HCT116 (cell line): Measurements from ENCODE around the gene SH3PXD2A.

ENCODE experiments used
- ATF3 ChIP-seq: IDR thresholded peaks from 2 replicates; pipeline ENCODE4 v1.6.1; 2012
- CTCF ChIP-seq, 3 experiments: fragments of 200-600 bp in 1 of 3; sonication (generic) in 1 of 3; IDR thresholded peaks in 2 of 3; conservative IDR thresholded peaks in 1 of 3; 2 replicates each; pipeline ENCODE4 v1.5.1; 2012 to 2017; ENCODE audit warnings: low read depth in 2 of 3, low read length in 2 of 3, antibody characterized with exemption in 1 of 3, borderline replicate concordance in 1 of 3, control low read depth in 1 of 3, mild to moderate bottlenecking in 1 of 3, mixed read lengths in 1 of 3, mixed run types in 1 of 3, moderate library complexity in 1 of 3; ENCODE audit not compliant: insufficient read depth in 1 of 3
- EZH2 ChIP-seq: fragments of 200-600 bp; sonication (generic); IDR thresholded peaks from 2 replicates; pipeline ENCODE4 v1.6.1; 2017; ENCODE audit warnings: antibody characterized with exemption, mixed run types
- EZH2phosphoT487 ChIP-seq: fragments of 200-600 bp; IDR thresholded peaks from 2 replicates; pipeline ENCODE4 v1.6.1; 2018; ENCODE audit warnings: antibody characterized with exemption, borderline replicate concordance
- POLR2A ChIP-seq: IDR thresholded peaks from 2 replicates; pipeline ENCODE4 v1.7.0; 2011; ENCODE audit warnings: borderline replicate concordance; ENCODE audit not compliant: insufficient read depth, insufficient read length; ENCODE audit errors: extremely low read depth
- POLR2AphosphoS5 ChIP-seq: IDR thresholded peaks from 2 replicates; pipeline ENCODE4 v1.6.1; 2011; ENCODE audit warnings: mild to moderate bottlenecking, low read depth, low read length, moderate library complexity
- ZNF274 ChIP-seq: fragments of 200-500 bp; sonication (Bioruptor generic); IDR thresholded peaks from 2 replicates; pipeline ENCODE4 v1.6.1; 2014; ENCODE audit warnings: mild to moderate bottlenecking, low read depth, low read length, inconsistent platforms
- TF ChIP-seq, protein P1 (sequence below): IDR thresholded peaks from 2 replicates; pipeline ENCODE4 v1.6.1; 2012; ENCODE audit warnings: low read depth

GRCh38 chr10:103762162-103762561, 93.2 kb downstream of the SH3PXD2A start:
- TF ChIP-seq CTCF (IDR thresholded peaks at IDR 0.05 in 2 of 3, conservative IDR thresholded peaks at IDR 0.05 in 1 of 3; ENCODE audit: borderline replicate concordance in 1 of 3, insufficient read depth in 1 of 3, low read depth in 2 of 3, low read length in 2 of 3) (no peak), POLR2AphosphoS5 (no peak), ZNF274 (no peak), ATF3 (no peak), POLR2A (no peak), EZH2 (no peak), EZH2phosphoT487 (no peak)
- TF ChIP-seq, protein P1, sequence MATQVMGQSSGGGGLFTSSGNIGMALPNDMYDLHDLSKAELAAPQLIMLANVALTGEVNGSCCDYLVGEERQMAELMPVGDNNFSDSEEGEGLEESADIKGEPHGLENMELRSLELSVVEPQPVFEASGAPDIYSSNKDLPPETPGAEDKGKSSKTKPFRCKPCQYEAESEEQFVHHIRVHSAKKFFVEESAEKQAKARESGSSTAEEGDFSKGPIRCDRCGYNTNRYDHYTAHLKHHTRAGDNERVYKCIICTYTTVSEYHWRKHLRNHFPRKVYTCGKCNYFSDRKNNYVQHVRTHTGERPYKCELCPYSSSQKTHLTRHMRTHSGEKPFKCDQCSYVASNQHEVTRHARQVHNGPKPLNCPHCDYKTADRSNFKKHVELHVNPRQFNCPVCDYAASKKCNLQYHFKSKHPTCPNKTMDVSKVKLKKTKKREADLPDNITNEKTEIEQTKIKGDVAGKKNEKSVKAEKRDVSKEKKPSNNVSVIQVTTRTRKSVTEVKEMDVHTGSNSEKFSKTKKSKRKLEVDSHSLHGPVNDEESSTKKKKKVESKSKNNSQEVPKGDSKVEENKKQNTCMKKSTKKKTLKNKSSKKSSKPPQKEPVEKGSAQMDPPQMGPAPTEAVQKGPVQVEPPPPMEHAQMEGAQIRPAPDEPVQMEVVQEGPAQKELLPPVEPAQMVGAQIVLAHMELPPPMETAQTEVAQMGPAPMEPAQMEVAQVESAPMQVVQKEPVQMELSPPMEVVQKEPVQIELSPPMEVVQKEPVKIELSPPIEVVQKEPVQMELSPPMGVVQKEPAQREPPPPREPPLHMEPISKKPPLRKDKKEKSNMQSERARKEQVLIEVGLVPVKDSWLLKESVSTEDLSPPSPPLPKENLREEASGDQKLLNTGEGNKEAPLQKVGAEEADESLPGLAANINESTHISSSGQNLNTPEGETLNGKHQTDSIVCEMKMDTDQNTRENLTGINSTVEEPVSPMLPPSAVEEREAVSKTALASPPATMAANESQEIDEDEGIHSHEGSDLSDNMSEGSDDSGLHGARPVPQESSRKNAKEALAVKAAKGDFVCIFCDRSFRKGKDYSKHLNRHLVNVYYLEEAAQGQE = no peak
